HepG2 (cell line): ENCODE measurements around the gene CD163L1. TPM values are rescaled to one million over a fixed set of nuclear protein-coding genes. Genes with fewer than 3 reads are reported as not detected.

ENCODE experiments used
- ATAC-seq: fragments of 200-7000 bp; cut with Tn5 transposase; 3 replicates; pipeline ENCODE4 v1.9.1; 2020; ENCODE audit warnings: mild to moderate bottlenecking, moderate library complexity
- BruUV-seq: library from RNA; stranded (reverse); fragments of 400-500 nt; replicated peaks from 2 replicates; lab custom pipeline; 2021; lab: Mats Ljungman, UMichigan
- CTCF ChIA-PET: fragments of 300-600 bp; formaldehyde crosslinking; extraction: SDS; loops from one replicate; lab custom pipeline; 2021; ENCODE audit warnings: low total read pairs, inconsistent platforms, low intra/inter-chr PET ratio; lab: Yijun Ruan, JAX
- POLR2A ChIA-PET: fragments of 350-600 bp; sonication (Branson Sonifier 250); formaldehyde crosslinking; loops from one replicate; lab custom pipeline; 2020; ENCODE audit warnings: antibody characterized with exemption, inconsistent platforms; lab: Yijun Ruan, JAX
- DNase-seq: peaks from one replicate; pipeline ENCODE4 v3.0.0-alpha.2; 2015; ENCODE audit warnings: low spot score
- FAIRE-seq: peaks from 3 replicates; lab custom pipeline; 2011; peaks lifted over from hg19 to GRCh38; lab: Jason Lieb, UNC
- H2AFZ ChIP-seq: one replicate; pipeline ENCODE4 v1.6.1; 2011; ENCODE audit warnings: low read length, inconsistent platforms
- H3K27ac ChIP-seq: fragments of 300-600 bp; 3 replicates; pipeline ENCODE4 v1.8.0; 2011; ENCODE audit warnings: mixed run types, mild to moderate bottlenecking, mixed read lengths, low read length, inconsistent platforms; ENCODE audit not compliant: insufficient read depth; ENCODE audit errors: extremely low read length
- H3K27me3 ChIP-seq, 2 experiments: fragments of 200-600 bp in 1 of 2; 2 replicates in 1 of 2; 3 replicates in 1 of 2; pipeline versions ENCODE4 v1.6.0 to v1.8.0; 2011; ENCODE audit warnings: low read length in 2 of 2, mild to moderate bottlenecking in 2 of 2, moderate library complexity in 2 of 2, inconsistent platforms in 1 of 2; ENCODE audit not compliant: insufficient read depth in 2 of 2, control insufficient read depth in 1 of 2
- H3K36me3 ChIP-seq, 2 experiments: fragments of 200-600 bp in 1 of 2; replicated peaks in 1 of 2; 2 replicates in 1 of 2; 3 replicates in 1 of 2; pipeline versions ENCODE4 v1.5.1 to v1.8.0; 2011; ENCODE audit warnings: low read length in 2 of 2, inconsistent platforms in 1 of 2; ENCODE audit not compliant: insufficient read depth in 2 of 2, control insufficient read depth in 1 of 2
- H3K4me1 ChIP-seq: 2 replicates; pipeline ENCODE4 v1.5.1; 2012; ENCODE audit warnings: low read length, inconsistent platforms; ENCODE audit not compliant: insufficient read depth
- H3K4me2 ChIP-seq: 2 replicates; pipeline ENCODE4 v1.6.0; 2011; ENCODE audit warnings: low read depth, low read length, inconsistent platforms
- H3K4me3 ChIP-seq, 3 experiments: fragments of 200-600 bp in 1 of 3; sonication (generic), shearing (Covaris generic) in 1 of 3; replicated peaks in 1 of 3; 2 replicates each; pipeline ENCODE4 v1.5.1; 2011 to 2016; ENCODE audit warnings: low read length in 3 of 3, inconsistent platforms in 2 of 3, low read depth in 2 of 3, mild to moderate bottlenecking in 2 of 3, control low read depth in 1 of 3, mixed read lengths in 1 of 3; ENCODE audit not compliant: insufficient read depth in 1 of 3
- H3K79me2 ChIP-seq: one replicate; pipeline ENCODE4 v1.6.1; 2011; ENCODE audit warnings: low read length, inconsistent platforms; ENCODE audit not compliant: insufficient read depth
- H3K9ac ChIP-seq: 2 replicates; pipeline ENCODE4 v1.6.0; 2011; ENCODE audit warnings: mild to moderate bottlenecking, low read depth, low read length, inconsistent platforms; ENCODE audit not compliant: insufficient read depth
- H3K9me3 ChIP-seq: 2 replicates; pipeline ENCODE4 v1.5.1; 2012; ENCODE audit warnings: mild to moderate bottlenecking, low read length
- H4K20me1 ChIP-seq: 2 replicates; pipeline ENCODE4 v1.6.0; 2011; ENCODE audit warnings: inconsistent platforms, mild to moderate bottlenecking, low read length, moderate library complexity; ENCODE audit not compliant: insufficient read depth
- BCL3 ChIP-seq: sonication (generic); formaldehyde crosslinking; IDR thresholded peaks from 2 replicates; pipeline ENCODE4 v1.5.1; 2020; ENCODE audit warnings: mild to moderate bottlenecking, missing genetic modification reagents, moderate library complexity
- CAMTA2 ChIP-seq: sonication (generic); formaldehyde crosslinking; IDR thresholded peaks from 2 replicates; pipeline ENCODE4 v1.4.0; 2020; ENCODE audit warnings: mild to moderate bottlenecking, missing genetic modification reagents, borderline replicate concordance
- CHD2 ChIP-seq: IDR thresholded peaks from 2 replicates; pipeline ENCODE4 v1.6.1; 2011; ENCODE audit warnings: low read depth, low read length, improper control_type of control experiment
- ETV5 ChIP-seq: IDR thresholded peaks from 2 replicates; pipeline ENCODE4 v1.6.1; 2018; ENCODE audit warnings: missing biosample characterization, missing genetic modification reagents, inconsistent platforms, borderline replicate concordance
- KLF9 ChIP-seq: IDR thresholded peaks from 2 replicates; pipeline ENCODE4 v1.6.1; 2016; ENCODE audit warnings: low read depth
- PHF21A ChIP-seq: sonication (generic); formaldehyde crosslinking; IDR thresholded peaks from 2 replicates; pipeline ENCODE4 v1.5.0; 2020; ENCODE audit warnings: mild to moderate bottlenecking, missing genetic modification reagents
- TBX3 ChIP-seq: fragments of 450-650 bp; IDR thresholded peaks from 2 replicates; pipeline ENCODE4 v1.6.1; 2017; ENCODE audit warnings: antibody characterized with exemption, mild to moderate bottlenecking, inconsistent platforms, borderline replicate concordance
- ZMYM4 ChIP-seq: sonication (generic); formaldehyde crosslinking; IDR thresholded peaks from 2 replicates; pipeline ENCODE4 v1.8.1; 2023; ENCODE audit warnings: mild to moderate bottlenecking, missing genetic modification reagents
- ZNF143 ChIP-seq: sonication (generic); formaldehyde crosslinking; IDR thresholded peaks from 2 replicates; pipeline ENCODE4 v1.4.0; 2020; ENCODE audit warnings: missing genetic modification reagents
- ZNF503 ChIP-seq: sonication (generic); formaldehyde crosslinking; IDR thresholded peaks from 2 replicates; pipeline ENCODE4 v1.4.0; 2020; ENCODE audit warnings: missing genetic modification reagents
- ZNF512 ChIP-seq: sonication (generic); formaldehyde crosslinking; IDR thresholded peaks from 2 replicates; pipeline ENCODE4 v1.4.0; 2020; ENCODE audit warnings: mild to moderate bottlenecking, missing genetic modification reagents
- ZNF562 ChIP-seq: sonication (generic); formaldehyde crosslinking; IDR thresholded peaks from 2 replicates; pipeline ENCODE4 v1.8.0; 2022; ENCODE audit warnings: missing genetic modification reagents, borderline replicate concordance
- WGBS: methylation state at CpG from one replicate; pipeline ENCODE4 v1.1.6; 2017; ENCODE audit warnings: low lambda C conversion rate; 5-methylcytosine and 5-hydroxymethylcytosine counted together
- in situ Hi-C: cut with HindIII; loops from 2 replicates; pipeline ENCODE4 v1.10.0; 2017; ENCODE audit warnings: low pct_unique_long_range_greater_than_20kb; ENCODE audit not compliant: extremely low pct_ligation_motif_present
- intact Hi-C: fragments of 100-400 bp; cut with micrococcal nuclease; formaldehyde crosslinking; loops from one replicate; pipeline ENCODE4 v1.10.0; 2022; ENCODE audit not compliant: unreplicated experiment
- polyA plus RNA-seq, 8 experiments: library from polyadenylated mRNA; depleted of rRNA in 3 of 8; stranded (reverse) in 7 of 8; unstranded in 1 of 8; fragments of >200 nt; fragmentation: Illumina TruSeq in 4 of 8; extraction: Trizol in 4 of 8; gene quantifications; 2 replicates each; pipeline versions ENCODE4 v1.2.1 to v1.2.3, GENCODE V29; 2011 to 2016; ENCODE audit warnings: low read depth in 4 of 8, missing spikeins in 1 of 8, mixed read lengths in 1 of 8; ENCODE audit not compliant: insufficient read depth in 1 of 8
- total RNA-seq, 5 experiments: library from RNA; depleted of rRNA; stranded (reverse); fragments of >200 nt; fragmentation: Illumina TruSeq; extraction: Trizol; gene quantifications; 2 replicates each; pipeline ENCODE4 v1.2.3, GENCODE V29; 2016; ENCODE audit warnings: low read depth in 1 of 5

The CD163L1 gene
- total and polyA plus RNA-seq, 2 of the 13 experiments (the other 11 are each of a cell fraction or from before 2014, with no cell fraction given): 3.4 to 6.8 TPM

- TF ChIP-seq ZNF503 (CRISPR knock-in tag) (no peak), CHD2 (no peak), TBX3 (no peak), ZMYM4 (no peak), ETV5 (no peak), KLF9 (CRISPR knock-in tag) (no peak), ZNF143 (no peak)
These were observed at the start of gene CD163L1 (continued) for GRCh38 chr12:7444076-7444475.

- ChIA-PET CTCF (no interaction called here), POLR2A (no interaction called here)
- no peak overlapping the region for H3K27ac ChIP-seq
- H3K36me3 ChIP-seq: no peaks in the 10 kb centered on the region
- no peak for TF ChIP-seq PHF21A (CRISPR knock-in tag)
- no peak for TF ChIP-seq ZNF562
- no peak for TF ChIP-seq ZNF512 (CRISPR knock-in tag)
- no peak for TF ChIP-seq BCL3
- TF ChIP-seq CAMTA2 (CRISPR knock-in tag): no peak
- no peak; the same call in 2 of the 3 replicates for ATAC-seq
- no peak overlapping the region for H3K9ac ChIP-seq
- WGBS: 4% methylated on average over 2 of the region's 3 CpGs
- H3K4me2 ChIP-seq: peak overlapping the region; percentile 32; the same call in 1 of the 2 replicates
- intact Hi-C loops: no loop called here
- H3K4me3 ChIP-seq: no peak overlapping the region
- H3K9me3 ChIP-seq: no peaks in the 10 kb centered on the region
- FAIRE-seq: no peak
- no peaks in the 10 kb centered on the region; a peak in 1 of 5 replicates for H3K27me3 ChIP-seq
- in situ Hi-C loops: no loop called here
- H2AFZ ChIP-seq: no peak overlapping the region
- no peaks in the 10 kb centered on the region for H4K20me1 ChIP-seq
- BruUV-seq: no TSS peak
- no peaks in the 10 kb centered on the region for H3K79me2 ChIP-seq
- peaks cover 8% of the 10 kb centered on the region for H3K4me1 ChIP-seq
- DNase-seq: peak; percentile 26
These were observed 49.1 kb upstream of the CD163L1 start for GRCh38 chr12:7493006-7493405.
